Mucosa of gallbladder (tissue), 1 donor: ENCODE measurements around the gene RPL9. TPM values are rescaled to one million over a fixed set of nuclear protein-coding genes. Genes with fewer than 3 reads are reported as not detected.
"Not testable (repeated sequence)": the region's sequence is repeated elsewhere in the genome, so short reads cannot be mapped to it uniquely, and the experiment has no call there.

Experiments
- DNase-seq: peaks from one replicate; pipeline ENCODE4 v3.0.0-alpha.2; 2020; ENCODE audit warnings: low spot score
- total RNA-seq: library from RNA; stranded (reverse); gene quantifications from one replicate; pipeline ENCODE4 v1.2.1, GENCODE V29; 2021
- donor health status: DM: no; HTN: no; CAD: no.

RPL9 gene
- total RNA-seq, 1 donor from 2014 or later: 1,194 TPM

DNA sequence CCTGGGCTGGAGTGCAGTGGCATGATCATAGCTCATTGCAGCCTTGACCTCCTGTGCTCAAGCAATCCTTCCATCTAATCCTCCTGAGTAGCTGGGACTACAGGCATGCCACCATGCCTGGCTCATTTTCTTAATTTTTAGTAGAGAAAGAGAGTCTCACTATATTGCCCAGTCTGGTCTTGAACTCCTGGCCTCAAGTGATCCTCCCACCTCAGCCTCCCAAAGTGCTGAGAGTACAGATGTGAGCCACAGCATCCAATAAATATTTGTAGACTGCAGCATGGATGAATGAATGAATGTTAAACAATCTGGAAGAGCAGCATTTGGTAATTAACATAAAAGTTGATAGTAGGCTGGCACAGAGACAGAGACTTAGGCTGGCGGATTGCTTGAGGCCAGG, 32.0 kb downstream of the RPL9 start:
- DNase-seq: no peak

DNA sequence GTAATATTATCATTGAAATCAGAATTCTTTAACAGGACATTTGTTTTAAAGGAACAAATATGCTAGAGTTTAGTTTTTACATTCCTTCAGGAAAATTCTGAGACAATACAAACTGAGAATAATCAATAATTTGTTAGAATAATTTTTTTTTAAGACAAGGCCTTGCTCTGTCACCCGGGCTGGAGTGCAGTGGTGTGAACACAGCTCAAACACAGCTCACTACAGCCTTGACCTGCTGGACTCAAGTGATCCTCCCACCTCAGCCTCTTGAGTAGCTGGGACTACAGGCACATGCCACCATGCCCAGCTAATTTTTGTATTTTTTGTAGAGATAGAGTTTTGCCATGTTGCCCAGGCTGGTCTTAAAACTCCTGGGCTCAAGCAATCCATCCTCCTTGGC, 33.4 kb downstream of the RPL9 start:
- not testable (repeated sequence) for DNase-seq

GRCh38 chr4:39422247-39422646, 36.5 kb downstream of the RPL9 start:
- DNase-seq: no peak

DNA sequence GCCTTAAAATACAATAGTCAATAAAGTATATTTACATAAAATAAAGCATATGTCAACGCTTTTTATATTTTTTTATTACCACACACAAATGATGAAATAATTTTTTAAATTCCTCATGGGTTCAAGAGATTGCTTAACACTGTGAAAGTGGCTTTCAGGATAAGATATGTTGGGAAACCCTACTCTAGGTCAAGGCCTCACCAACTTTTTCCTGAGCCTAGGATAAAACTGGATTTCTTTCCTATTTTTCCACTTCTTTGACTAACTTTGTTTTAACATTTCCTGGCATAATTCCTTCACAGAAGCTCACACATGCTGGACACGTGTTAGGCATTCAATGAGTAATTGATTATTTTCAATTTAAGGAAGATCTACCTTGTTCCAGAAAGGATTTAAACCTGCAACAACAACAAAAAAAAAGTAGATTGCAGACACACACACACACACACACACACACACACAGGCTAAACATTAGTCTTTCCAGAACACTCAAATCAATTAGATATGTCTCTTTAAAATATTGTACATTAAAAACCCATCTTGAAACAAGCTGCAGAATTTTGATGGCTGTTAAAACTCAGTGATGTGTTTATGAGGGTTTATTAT, 42.9 kb downstream of the RPL9 start:
- DNase-seq: no peak

GRCh38 chr4:39411561-39411960, 47.2 kb downstream of the RPL9 start:
- not testable (repeated sequence) for DNase-seq

- DNase-seq: no peak
These were observed 48.3 kb downstream of the RPL9 start for GRCh38 chr4:39410415-39410814.

DNA sequence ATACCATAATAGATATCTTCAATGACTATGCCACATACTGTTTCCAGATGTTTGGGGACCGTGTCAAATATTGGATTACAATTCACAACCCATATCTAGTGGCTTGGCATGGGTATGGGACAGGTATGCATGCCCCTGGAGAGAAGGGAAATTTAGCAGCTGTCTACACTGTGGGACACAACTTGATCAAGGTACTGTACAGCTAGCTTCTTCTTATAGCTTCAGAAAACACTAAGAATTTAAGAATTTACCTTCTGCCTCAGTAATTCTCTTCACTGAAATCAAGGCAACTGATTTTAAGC, 51.2 kb downstream of the RPL9 start:
- no peak for DNase-seq

GRCh38 chr4:39406763-39407583, 51.7 kb downstream of the RPL9 start, which contains the start of gene KLB:
TSS of gene KLB (plus strand) at chr4:39406930. CDS start at chr4:39406950, 20 bp downstream.
- no peak for DNase-seq

Other genes with a start within 250 kb of the RPL9 start
- gene RFC1, start 92.6 kb downstream of the RPL9 start, total RNA-seq: 31.0 TPM
- not detected for gene KLB, start 52.0 kb downstream of the RPL9 start, total RNA-seq
- 14.7 TPM for gene LIAS, start 134 bp upstream of the RPL9 start, total RNA-seq
- gene UGDH, start 68.5 kb upstream of the RPL9 start, total RNA-seq: 61.3 TPM
- gene SMIM14, start 179.9 kb upstream of the RPL9 start, total RNA-seq: 62.3 TPM
- 56.2 TPM for gene UBE2K, start 239.2 kb upstream of the RPL9 start, total RNA-seq